ENCODE data around the gene DPY19L3. TPM values are rescaled to one million over a fixed set of nuclear protein-coding genes. Genes with fewer than 3 reads are reported as not detected.

Gene DPY19L3
- total RNA-seq, 1 donor from 2014 or later: 111 TPM

- H3K9me3 Mint-ChIP-seq (ENCODE audit: unreplicated experiment): no peaks in the 10 kb centered on the region
- TF ChIP-seq, protein P1, sequence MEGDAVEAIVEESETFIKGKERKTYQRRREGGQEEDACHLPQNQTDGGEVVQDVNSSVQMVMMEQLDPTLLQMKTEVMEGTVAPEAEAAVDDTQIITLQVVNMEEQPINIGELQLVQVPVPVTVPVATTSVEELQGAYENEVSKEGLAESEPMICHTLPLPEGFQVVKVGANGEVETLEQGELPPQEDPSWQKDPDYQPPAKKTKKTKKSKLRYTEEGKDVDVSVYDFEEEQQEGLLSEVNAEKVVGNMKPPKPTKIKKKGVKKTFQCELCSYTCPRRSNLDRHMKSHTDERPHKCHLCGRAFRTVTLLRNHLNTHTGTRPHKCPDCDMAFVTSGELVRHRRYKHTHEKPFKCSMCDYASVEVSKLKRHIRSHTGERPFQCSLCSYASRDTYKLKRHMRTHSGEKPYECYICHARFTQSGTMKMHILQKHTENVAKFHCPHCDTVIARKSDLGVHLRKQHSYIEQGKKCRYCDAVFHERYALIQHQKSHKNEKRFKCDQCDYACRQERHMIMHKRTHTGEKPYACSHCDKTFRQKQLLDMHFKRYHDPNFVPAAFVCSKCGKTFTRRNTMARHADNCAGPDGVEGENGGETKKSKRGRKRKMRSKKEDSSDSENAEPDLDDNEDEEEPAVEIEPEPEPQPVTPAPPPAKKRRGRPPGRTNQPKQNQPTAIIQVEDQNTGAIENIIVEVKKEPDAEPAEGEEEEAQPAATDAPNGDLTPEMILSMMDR (IDR thresholded peaks at IDR 0.05; ENCODE audit: unreplicated experiment): no peak
- no peaks in the 10 kb centered on the region for H3K27me3 Mint-ChIP-seq (ENCODE audit: unreplicated experiment)
- no peak overlapping the region for H3K4me3 Mint-ChIP-seq (ENCODE audit: unreplicated experiment)
- no peak overlapping the region for H3K27ac Mint-ChIP-seq (ENCODE audit: unreplicated experiment)
- DNase-seq (ENCODE audit: low spot score): no peak
- H3K36me3 Mint-ChIP-seq (ENCODE audit: low read depth, unreplicated experiment): peaks cover 15% of the 10 kb centered on the region
- H3K4me1 Mint-ChIP-seq (ENCODE audit: unreplicated experiment): no peaks in the 10 kb centered on the region
These were observed 53.8 kb downstream of the DPY19L3 start for GRCh38 chr19:32459204-32459865.

DNA sequence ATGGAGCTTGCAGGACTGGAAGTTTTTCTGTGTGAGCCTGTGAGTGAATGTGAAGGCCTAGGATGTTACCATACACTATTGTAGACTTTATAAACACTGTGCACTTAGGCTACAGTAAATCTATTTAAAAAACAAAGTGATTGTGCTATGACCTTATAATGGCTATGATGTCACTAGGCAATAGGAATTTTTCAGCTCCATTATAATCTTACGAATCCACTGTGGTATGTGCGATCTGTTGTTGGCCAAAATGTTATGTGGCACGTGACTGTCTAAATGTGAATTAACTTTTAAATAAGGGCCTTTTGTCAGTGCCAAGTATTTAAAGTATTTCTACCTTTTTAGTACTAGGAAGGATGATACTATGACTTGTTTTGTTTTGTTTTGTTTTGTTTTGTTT is 54.9 kb downstream of the DPY19L3 start:
- Mint-ChIP-seq H3K27ac (ENCODE audit: unreplicated experiment) (no peak overlapping the region), H3K4me1 (ENCODE audit: unreplicated experiment) (no peaks in the 10 kb centered on the region), H3K9me3 (ENCODE audit: unreplicated experiment) (no peaks in the 10 kb centered on the region), H3K27me3 (ENCODE audit: unreplicated experiment) (no peaks in the 10 kb centered on the region), H3K4me3 (ENCODE audit: unreplicated experiment) (no peak overlapping the region), H3K36me3 (ENCODE audit: low read depth, unreplicated experiment) (peaks cover 15% of the 10 kb centered on the region)
- no peak for DNase-seq (ENCODE audit: low spot score)
- TF ChIP-seq, protein P1 (IDR thresholded peaks at IDR 0.05; ENCODE audit: unreplicated experiment): no peak

GRCh38 chr19:32464279-32464678 is 58.7 kb downstream of the DPY19L3 start:
- H3K27me3 Mint-ChIP-seq (ENCODE audit: unreplicated experiment): no peaks in the 10 kb centered on the region
- no peak overlapping the region for H3K4me3 Mint-ChIP-seq (ENCODE audit: unreplicated experiment)
- TF ChIP-seq, protein P1 (IDR thresholded peaks at IDR 0.05; ENCODE audit: unreplicated experiment): no peak
- no peaks in the 10 kb centered on the region for H3K4me1 Mint-ChIP-seq (ENCODE audit: unreplicated experiment)
- peaks cover 5% of the 10 kb centered on the region for H3K36me3 Mint-ChIP-seq (ENCODE audit: low read depth, unreplicated experiment)
- no peak for DNase-seq (ENCODE audit: low spot score)
- no peaks in the 10 kb centered on the region for H3K9me3 Mint-ChIP-seq (ENCODE audit: unreplicated experiment)
- H3K27ac Mint-ChIP-seq (ENCODE audit: unreplicated experiment): no peak overlapping the region

- Mint-ChIP-seq H3K27ac (ENCODE audit: unreplicated experiment) (no peak overlapping the region), H3K9me3 (ENCODE audit: unreplicated experiment) (no peaks in the 10 kb centered on the region), H3K4me3 (ENCODE audit: unreplicated experiment) (no peak overlapping the region), H3K27me3 (ENCODE audit: unreplicated experiment) (no peaks in the 10 kb centered on the region), H3K36me3 (ENCODE audit: low read depth, unreplicated experiment) (no peaks in the 10 kb centered on the region), H3K4me1 (ENCODE audit: unreplicated experiment) (no peaks in the 10 kb centered on the region)
- DNase-seq (ENCODE audit: low spot score): no peak
- TF ChIP-seq, protein P1 (IDR thresholded peaks at IDR 0.05; ENCODE audit: unreplicated experiment): no peak
These were observed 59.6 kb downstream of the DPY19L3 start for GRCh38 chr19:32465176-32465575.

- H3K27me3 Mint-ChIP-seq (ENCODE audit: unreplicated experiment): no peaks in the 10 kb centered on the region
- no peak for DNase-seq (ENCODE audit: low spot score)
- no peaks in the 10 kb centered on the region for H3K4me1 Mint-ChIP-seq (ENCODE audit: unreplicated experiment)
- TF ChIP-seq, protein P1 (IDR thresholded peaks at IDR 0.05; ENCODE audit: unreplicated experiment): no peak
- H3K9me3 Mint-ChIP-seq (ENCODE audit: unreplicated experiment): no peaks in the 10 kb centered on the region
- H3K27ac Mint-ChIP-seq (ENCODE audit: unreplicated experiment): no peak overlapping the region
- H3K36me3 Mint-ChIP-seq (ENCODE audit: low read depth, unreplicated experiment): no peaks in the 10 kb centered on the region
- no peak overlapping the region for H3K4me3 Mint-ChIP-seq (ENCODE audit: unreplicated experiment)
These were observed 64.2 kb downstream of the DPY19L3 start for GRCh38 chr19:32469795-32470194.

All from endothelial cell (in vitro differentiated cells).